ENCODE results near the gene AJUBA. TPM values are rescaled to one million over a fixed set of nuclear protein-coding genes. Genes with fewer than 3 reads are reported as not detected.

Gene AJUBA
- total RNA-seq, 1 donor from 2014 or later = 110 TPM

DNA sequence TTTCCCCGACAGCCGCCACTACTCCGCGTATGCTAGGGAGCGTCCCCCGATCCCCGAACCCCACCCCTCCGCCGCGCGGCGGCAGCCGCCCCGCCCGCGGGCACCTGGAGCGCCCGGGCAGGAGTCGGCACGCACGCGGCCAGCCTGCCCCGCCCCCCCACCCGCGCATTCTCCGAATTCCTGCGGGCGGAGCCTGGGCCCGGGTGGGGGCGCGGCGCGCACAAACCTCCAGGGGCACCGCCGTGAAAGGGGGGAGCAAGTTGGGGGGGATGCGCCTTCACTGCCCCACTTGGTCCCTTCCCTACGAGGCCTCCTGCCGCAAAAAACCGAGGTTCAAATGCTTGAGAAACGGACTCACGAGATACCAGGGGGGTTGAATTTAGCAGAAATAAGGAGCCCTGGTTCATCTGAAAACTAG is 1.7 kb downstream of the AJUBA start:
- peak overlapping the region; percentile 76 for H3K4me3 Mint-ChIP-seq
- peaks cover 42% of the 10 kb centered on the region for H3K4me1 Mint-ChIP-seq
- no peaks in the 10 kb centered on the region for H3K27me3 Mint-ChIP-seq (ENCODE audit: low read depth)
- DNase-seq (ENCODE audit: low spot score in 2 of 2, unreplicated experiment in 2 of 2) = peak; percentile 63 to 75
- no peaks in the 10 kb centered on the region for H3K9me3 Mint-ChIP-seq
- H3K27ac Mint-ChIP-seq = peak overlapping the region; percentile 100
- TF ChIP-seq, protein P1, sequence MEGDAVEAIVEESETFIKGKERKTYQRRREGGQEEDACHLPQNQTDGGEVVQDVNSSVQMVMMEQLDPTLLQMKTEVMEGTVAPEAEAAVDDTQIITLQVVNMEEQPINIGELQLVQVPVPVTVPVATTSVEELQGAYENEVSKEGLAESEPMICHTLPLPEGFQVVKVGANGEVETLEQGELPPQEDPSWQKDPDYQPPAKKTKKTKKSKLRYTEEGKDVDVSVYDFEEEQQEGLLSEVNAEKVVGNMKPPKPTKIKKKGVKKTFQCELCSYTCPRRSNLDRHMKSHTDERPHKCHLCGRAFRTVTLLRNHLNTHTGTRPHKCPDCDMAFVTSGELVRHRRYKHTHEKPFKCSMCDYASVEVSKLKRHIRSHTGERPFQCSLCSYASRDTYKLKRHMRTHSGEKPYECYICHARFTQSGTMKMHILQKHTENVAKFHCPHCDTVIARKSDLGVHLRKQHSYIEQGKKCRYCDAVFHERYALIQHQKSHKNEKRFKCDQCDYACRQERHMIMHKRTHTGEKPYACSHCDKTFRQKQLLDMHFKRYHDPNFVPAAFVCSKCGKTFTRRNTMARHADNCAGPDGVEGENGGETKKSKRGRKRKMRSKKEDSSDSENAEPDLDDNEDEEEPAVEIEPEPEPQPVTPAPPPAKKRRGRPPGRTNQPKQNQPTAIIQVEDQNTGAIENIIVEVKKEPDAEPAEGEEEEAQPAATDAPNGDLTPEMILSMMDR (IDR thresholded peaks at IDR 0.05; ENCODE audit: unreplicated experiment) = no peak
- peaks cover 5% of the 10 kb centered on the region for H3K36me3 Mint-ChIP-seq

DNA sequence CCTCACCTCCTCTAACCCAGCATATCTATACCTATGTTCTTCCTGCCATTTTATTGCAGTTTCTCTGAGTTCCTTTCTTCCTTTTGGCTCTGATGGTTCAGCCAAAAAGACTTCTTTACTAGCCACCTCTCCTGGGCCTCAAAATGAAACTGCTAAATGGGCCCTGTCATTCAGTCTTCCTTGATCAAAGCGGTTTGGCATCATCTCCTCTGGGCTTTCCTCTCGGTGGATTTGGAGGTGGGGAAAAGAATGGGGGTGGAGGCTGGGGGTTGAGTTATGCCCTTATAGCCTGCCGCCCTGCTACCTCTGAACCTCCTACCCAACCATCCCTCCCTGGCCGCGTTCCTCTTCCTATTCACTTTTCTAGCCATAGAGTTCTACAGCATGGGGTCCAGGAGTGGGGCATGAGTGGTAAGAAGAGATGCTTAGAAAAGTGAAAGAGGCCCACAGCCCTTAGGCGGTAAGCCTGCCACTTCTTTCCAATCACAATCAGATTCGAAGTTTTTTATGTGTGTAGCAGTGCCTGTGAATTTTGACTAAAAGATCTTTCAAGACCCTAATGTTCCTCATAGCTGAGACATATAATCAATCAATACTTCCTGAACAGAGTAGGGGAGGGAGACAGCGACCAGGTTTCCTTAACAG is 2.5 kb downstream of the AJUBA start:
- Mint-ChIP-seq H3K4me3 (peak overlapping the region; percentile 76), H3K27me3 (ENCODE audit: low read depth) (no peaks in the 10 kb centered on the region), H3K36me3 (peaks cover 7% of the 10 kb centered on the region), H3K4me1 (peaks cover 48% of the 10 kb centered on the region), H3K9me3 (no peaks in the 10 kb centered on the region), H3K27ac (peak overlapping the region; percentile 100)
- no peak for DNase-seq (ENCODE audit: low spot score in 2 of 2, unreplicated experiment in 2 of 2)
- TF ChIP-seq, protein P1 (IDR thresholded peaks at IDR 0.05; ENCODE audit: unreplicated experiment) = no peak

DNA sequence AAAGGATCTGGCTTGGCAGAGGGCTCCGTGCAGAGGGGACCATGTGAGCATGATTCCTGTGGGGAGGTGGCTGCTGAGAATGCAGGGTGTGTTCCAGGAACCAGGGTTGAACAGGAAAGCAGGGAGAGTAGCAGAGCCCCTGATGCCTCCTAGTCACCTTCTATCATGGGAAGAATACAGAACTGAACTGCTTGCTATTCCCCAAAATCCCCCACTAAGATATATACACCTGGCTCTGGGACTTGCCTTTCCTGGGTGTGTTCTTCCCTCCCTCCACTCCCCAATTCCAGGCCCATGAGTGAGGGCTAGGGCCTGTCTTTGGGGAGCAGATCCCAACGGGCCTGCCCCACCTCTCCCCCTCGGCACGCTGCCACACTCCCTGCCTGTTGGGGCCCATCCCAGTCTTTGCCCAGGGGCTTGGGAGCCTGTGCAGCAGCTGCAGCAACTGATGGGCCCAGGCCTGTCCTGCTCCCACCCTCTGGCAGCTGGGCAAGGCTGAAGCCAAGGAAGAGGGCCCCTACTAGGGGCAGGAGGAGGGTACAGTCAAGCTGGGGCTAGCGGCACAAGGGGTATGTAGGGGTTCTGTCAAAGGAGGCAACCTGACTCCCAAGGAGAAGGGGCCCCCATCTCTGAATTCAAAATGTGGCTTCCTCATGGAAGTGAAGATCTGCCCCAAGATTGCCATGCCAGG is 3.2 kb downstream of the AJUBA start:
- Mint-ChIP-seq H3K9me3 (no peaks in the 10 kb centered on the region), H3K27ac (peak overlapping the region; percentile 100), H3K27me3 (ENCODE audit: low read depth) (no peaks in the 10 kb centered on the region), H3K36me3 (peaks cover 12% of the 10 kb centered on the region), H3K4me3 (peak overlapping the region; percentile 76), H3K4me1 (peaks cover 48% of the 10 kb centered on the region)
- DNase-seq (ENCODE audit: low spot score in 2 of 2, unreplicated experiment in 2 of 2) = no peak
- TF ChIP-seq, protein P1 (IDR thresholded peaks at IDR 0.05; ENCODE audit: unreplicated experiment) = no peak

DNA sequence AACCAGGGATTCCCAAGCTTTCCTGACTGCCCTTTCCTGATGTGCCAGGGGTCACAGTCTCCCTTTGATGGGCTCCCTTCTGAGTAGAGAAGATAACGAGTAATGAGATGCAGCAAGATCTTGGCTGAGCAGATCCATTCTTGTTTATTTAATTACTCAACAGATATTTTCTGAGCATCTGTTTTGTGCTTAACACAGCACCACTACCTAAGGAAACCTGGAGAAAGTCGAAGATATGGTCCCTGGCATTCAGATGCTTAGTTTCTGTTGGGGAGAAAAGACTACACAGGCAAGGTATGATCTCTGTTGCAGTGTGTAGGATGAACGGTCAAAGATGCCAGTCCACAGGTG is 3.9 kb downstream of the AJUBA start:
- DNase-seq (ENCODE audit: low spot score in 2 of 2, unreplicated experiment in 2 of 2) = no peak
- Mint-ChIP-seq H3K4me1 (peaks cover 52% of the 10 kb centered on the region), H3K4me3 (peak overlapping the region; percentile 76), H3K27ac (peak overlapping the region; percentile 100), H3K9me3 (no peaks in the 10 kb centered on the region), H3K27me3 (ENCODE audit: low read depth) (no peaks in the 10 kb centered on the region), H3K36me3 (peaks cover 17% of the 10 kb centered on the region)
- TF ChIP-seq, protein P1 (IDR thresholded peaks at IDR 0.05; ENCODE audit: unreplicated experiment) = no peak

DNA sequence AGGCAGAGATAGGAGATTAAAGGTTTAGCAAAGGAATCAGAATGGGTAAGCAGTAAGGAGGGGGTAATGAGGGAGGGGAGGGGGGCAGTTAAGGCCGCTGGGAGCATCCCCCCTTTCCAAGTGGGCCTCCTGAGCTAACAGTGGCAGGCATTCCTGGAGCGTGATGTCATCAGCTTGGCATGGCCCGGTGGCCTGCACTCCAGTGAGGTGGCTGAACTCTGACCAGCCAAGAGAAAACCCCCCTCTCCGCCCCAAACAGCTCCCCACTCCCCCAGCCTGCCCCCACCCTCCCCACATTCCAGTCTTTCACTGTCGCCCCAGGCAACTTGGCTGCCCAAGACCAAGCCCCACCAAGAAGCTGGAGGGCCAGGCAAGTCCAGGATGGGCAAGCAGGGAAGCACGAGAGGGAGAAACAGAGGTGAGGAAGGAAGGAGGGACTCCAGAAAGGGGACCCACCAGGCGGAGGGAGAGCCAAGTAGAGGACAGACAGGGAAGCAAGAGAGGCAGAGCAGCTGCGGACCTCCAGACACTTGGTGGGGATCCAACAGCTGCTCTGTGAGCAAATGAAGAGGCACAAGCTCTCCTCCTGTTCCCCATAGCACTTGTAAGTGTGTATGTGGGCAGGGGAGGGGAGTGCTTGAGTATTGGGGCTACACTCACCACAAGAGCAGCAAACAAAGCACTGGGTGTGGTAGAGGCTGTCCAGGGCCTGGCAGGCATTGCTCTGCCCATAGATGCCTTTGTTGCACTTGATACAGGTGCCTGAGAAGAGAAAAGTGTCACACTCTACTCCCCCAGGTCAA is 4.5 kb downstream of the AJUBA start:
- Mint-ChIP-seq H3K4me1 (peaks cover 52% of the 10 kb centered on the region), H3K27me3 (ENCODE audit: low read depth) (no peaks in the 10 kb centered on the region), H3K36me3 (peaks cover 21% of the 10 kb centered on the region), H3K4me3 (peak overlapping the region; percentile 76), H3K9me3 (no peaks in the 10 kb centered on the region), H3K27ac (peak overlapping the region; percentile 100)
- TF ChIP-seq, protein P1 (IDR thresholded peaks at IDR 0.05; ENCODE audit: unreplicated experiment) = no peak
- DNase-seq (ENCODE audit: low spot score in 2 of 2, unreplicated experiment in 2 of 2) = peak; percentile 43 to 69

Measured in mesothelial cell of epicardium (in vitro differentiated cells).